LHCN-M2 (cell line): ENCODE measurements around the gene MRS2. TPM values are rescaled to one million over a fixed set of nuclear protein-coding genes. Genes with fewer than 3 reads are reported as not detected.

Experiments used
- DNase-seq: peaks from one replicate; pipeline ENCODE4 v3.0.0-alpha.2; 2012; ENCODE audit warnings: low read depth
- total RNA-seq: library from RNA; depleted of rRNA; stranded (reverse); fragments of >200 nt; gene quantifications from 2 replicates; pipeline ENCODE4 v1.2.3, GENCODE V29; 2014; rRNA removed

MRS2 gene
- total RNA-seq, 1 experiment from 2014 or later, result 25.4 TPM

- no peak for DNase-seq
These were observed 67.1 kb downstream of the MRS2 start for GRCh38 chr6:24469811-24470210.

GRCh38 chr6:24472181-24472580 is 69.4 kb downstream of the MRS2 start:
- no peak for DNase-seq

Other genes with a start within 250 kb of the MRS2 start
- gene DCDC2, start 44.9 kb upstream of the MRS2 start, total RNA-seq, result 0.13 TPM in 1 of 2 replicates, not detected in the other
- gene GPLD1, start 86.6 kb downstream of the MRS2 start, total RNA-seq, result not detected in 2 replicates
- 0.57 and 0.77 TPM in 2 replicates for gene ALDH5A1, start 92.0 kb downstream of the MRS2 start, total RNA-seq
- gene KIAA0319, start 243.3 kb downstream of the MRS2 start, total RNA-seq, result 0.06 TPM in 1 of 2 replicates, not detected in the other